ENCODE results near the gene FAM107B.
"Not testable (repeated sequence)": the region's sequence is repeated elsewhere in the genome, so short reads cannot be mapped to it uniquely, and the experiment has no call there.

Gene FAM107B

GRCh38 chr10:14774797-14775196 is at the start of gene FAM107B:
FAM107B (minus strand) TSS chr10:14774897; CDS start chr10:14774663, 234 bp downstream.
- DNase-seq (ENCODE audit: low read depth), result no peak
- TF ChIP-seq CTCF (IDR thresholded peaks at IDR 0.05; ENCODE audit: control insufficient read depth, extremely low read depth, insufficient read depth), result no peak
- H3K4me3 ChIP-seq (ENCODE audit: low read depth, low read length), result no peak within 1 kb of the TSS

GRCh38 chr10:14823966-14824365 is 49.3 kb upstream of the FAM107B start:
- DNase-seq (ENCODE audit: low read depth), result no peak
- no peak overlapping the region for H3K4me3 ChIP-seq (ENCODE audit: low read depth, low read length)
- TF ChIP-seq CTCF (IDR thresholded peaks at IDR 0.05; ENCODE audit: control insufficient read depth, extremely low read depth, insufficient read depth), result no peak

GRCh38 chr10:14822879-14823755 is 48.4 kb upstream of the FAM107B start:
- no peak for DNase-seq (ENCODE audit: low read depth)
- H3K4me3 ChIP-seq (ENCODE audit: low read depth, low read length), result no peak overlapping the region
- TF ChIP-seq CTCF (IDR thresholded peaks at IDR 0.05; ENCODE audit: control insufficient read depth, extremely low read depth, insufficient read depth), result peak; percentile 71

DNA sequence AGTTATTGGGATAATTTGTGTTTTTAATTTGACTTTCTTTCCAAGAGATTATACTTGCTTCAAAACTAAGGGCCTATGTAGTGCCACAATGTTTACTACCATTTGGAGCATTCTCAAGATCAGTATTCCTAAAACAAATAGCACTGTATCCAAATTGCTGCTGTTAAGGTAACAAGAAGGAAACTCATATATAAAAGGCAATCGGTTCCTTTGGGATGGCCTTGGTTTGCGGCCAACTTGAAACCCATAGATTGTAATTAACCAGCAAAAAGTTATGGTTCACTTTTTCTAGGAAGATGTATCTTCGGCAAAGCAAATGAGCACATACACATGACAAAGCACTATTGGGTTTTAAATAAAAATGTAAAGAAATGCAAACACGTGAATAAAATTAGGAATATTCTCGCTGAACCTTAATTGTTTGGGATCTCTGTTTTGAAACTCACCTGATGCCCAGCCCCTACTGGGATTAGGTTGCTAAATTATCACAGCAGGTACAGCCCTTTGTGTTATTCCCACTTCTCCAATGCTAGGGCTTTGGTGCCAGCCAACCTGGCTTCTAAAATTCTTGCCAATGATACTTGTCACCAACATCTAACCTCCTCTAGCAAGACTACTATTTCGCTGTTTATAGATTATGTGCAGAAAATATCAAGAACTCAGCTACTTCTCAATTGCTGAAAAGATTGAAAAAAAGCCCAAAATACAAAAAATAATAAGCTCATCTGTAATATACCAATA is 47.1 kb upstream of the FAM107B start:
- DNase-seq (ENCODE audit: low read depth), result no peak
- no peak for TF ChIP-seq CTCF (IDR thresholded peaks at IDR 0.05; ENCODE audit: control insufficient read depth, extremely low read depth, insufficient read depth)
- no peak overlapping the region for H3K4me3 ChIP-seq (ENCODE audit: low read depth, low read length)

DNA sequence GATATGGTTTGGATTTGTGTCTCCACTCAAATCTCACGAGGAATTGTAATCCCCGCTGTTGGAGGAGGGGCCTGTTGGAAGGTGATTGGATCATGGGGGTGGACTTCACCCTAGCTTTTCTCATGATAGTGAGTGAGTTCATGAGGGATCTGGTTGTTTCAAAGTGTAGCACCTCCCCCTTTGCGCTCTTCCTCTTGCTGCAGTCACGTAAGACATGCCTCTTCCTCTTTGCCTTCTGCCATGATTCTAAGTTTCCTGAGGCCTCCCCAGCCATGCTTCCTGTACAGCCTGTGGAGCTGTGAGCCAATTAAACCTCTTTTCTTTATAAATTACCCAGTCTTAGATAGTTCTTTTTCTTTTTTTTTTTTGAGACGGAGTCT is 46.1 kb upstream of the FAM107B start:
- no peak for DNase-seq (ENCODE audit: low read depth)
- TF ChIP-seq CTCF (IDR thresholded peaks at IDR 0.05; ENCODE audit: control insufficient read depth, extremely low read depth, insufficient read depth), result no peak
- H3K4me3 ChIP-seq (ENCODE audit: low read depth, low read length), result no peak overlapping the region

DNA sequence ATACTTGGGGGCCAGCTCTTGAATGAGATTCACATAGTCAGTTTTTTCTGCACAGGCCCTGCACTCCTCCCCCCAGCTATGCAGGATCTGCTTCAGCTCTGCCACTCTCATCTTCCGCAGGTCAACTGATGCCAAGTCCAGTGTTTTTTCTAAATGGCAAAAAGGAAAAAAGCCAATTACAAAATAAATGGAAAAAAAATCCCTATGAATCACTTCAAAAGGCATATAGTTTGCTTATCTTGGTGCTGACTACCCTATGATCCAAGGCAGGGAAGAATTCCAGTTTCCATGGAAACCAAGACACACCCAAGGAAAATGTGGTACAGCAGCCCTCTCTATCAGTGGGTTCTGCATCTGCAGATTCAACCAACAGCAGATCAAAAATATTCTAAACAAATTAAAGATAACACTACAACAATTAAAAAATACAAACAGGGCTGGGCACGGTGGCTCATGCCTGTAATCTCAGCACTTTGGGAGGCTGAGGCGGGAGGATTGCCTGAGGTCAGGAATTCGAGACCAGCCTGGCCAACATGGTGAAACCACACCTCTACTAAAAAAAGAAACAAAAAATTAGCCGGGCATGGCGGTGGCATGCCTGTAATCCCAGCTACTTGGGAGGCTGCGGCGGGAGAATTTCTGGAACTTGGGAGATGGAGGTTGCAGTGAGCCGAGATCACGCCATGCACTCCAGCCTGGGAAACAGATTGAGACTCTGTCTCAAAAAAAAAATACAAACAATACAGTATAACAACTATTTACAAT is 45.5 kb upstream of the FAM107B start:
- DNase-seq (ENCODE audit: low read depth), result no peak
- H3K4me3 ChIP-seq (ENCODE audit: low read depth, low read length), result no peak overlapping the region

GRCh38 chr10:14816717-14817116 is 42.0 kb upstream of the FAM107B start:
- DNase-seq (ENCODE audit: low read depth); H3K4me3 ChIP-seq (ENCODE audit: low read depth, low read length): not testable (repeated sequence)

More for the DNA sequence above, 45.5 kb upstream of the FAM107B start:
- TF ChIP-seq CTCF (IDR thresholded peaks at IDR 0.05; ENCODE audit: control insufficient read depth, extremely low read depth, insufficient read depth), result no peak

Data from LNCaP clone FGC (cell line).